HG03196 (cell line): ENCODE results near the gene MT3.

Experiments used
- ATAC-seq: cut with Tn5 transposase; IDR thresholded peaks from one replicate; pipeline ENCODE4 v1.9.1; 2021; ENCODE audit not compliant: unreplicated experiment

The MT3 gene

GRCh38 chr16:56628486-56629350, 39.4 kb downstream of the MT3 start:
- ATAC-seq: no peak

GRCh38 chr16:56629531-56629930, 40.2 kb downstream of the MT3 start:
- ATAC-seq: no peak

GRCh38 chr16:56630134-56630533, 40.8 kb downstream of the MT3 start:
- peak; percentile 77 for ATAC-seq

GRCh38 chr16:56631197-56631596, 41.9 kb downstream of the MT3 start:
- no peak for ATAC-seq

- no peak for ATAC-seq
These were observed 42.5 kb downstream of the MT3 start for GRCh38 chr16:56631832-56632155.

- no peak for ATAC-seq
These were observed 43.0 kb downstream of the MT3 start, which contains the start of gene MT1M for GRCh38 chr16:56632156-56632847. TSS of gene MT1M (plus strand) at chr16:56632659. CDS start at chr16:56632732, 73 bp downstream.

- no peak for ATAC-seq
These were observed 43.6 kb downstream of the MT3 start for GRCh38 chr16:56632848-56633365.

- no peak for ATAC-seq
These were observed 44.2 kb downstream of the MT3 start for GRCh38 chr16:56633535-56633934.

- ATAC-seq: no peak
These were observed 45.5 kb downstream of the MT3 start for GRCh38 chr16:56634715-56635440.

- ATAC-seq: no peak
These were observed 46.2 kb downstream of the MT3 start for GRCh38 chr16:56635441-56635967.

- ATAC-seq: no peak
These were observed 47.5 kb downstream of the MT3 start for GRCh38 chr16:56636616-56637413.

- ATAC-seq: no peak
These were observed 48.8 kb downstream of the MT3 start, which contains the start of gene MT1A for GRCh38 chr16:56637814-56638750. TSS of gene MT1A (plus strand) at chr16:56638666. CDS start at chr16:56638739, 73 bp downstream.

GRCh38 chr16:56639045-56639444, 49.7 kb downstream of the MT3 start:
- ATAC-seq: no peak

- no peak for ATAC-seq
These were observed 50.7 kb downstream of the MT3 start for GRCh38 chr16:56640076-56640475.
